Caco-2 (cell line): ENCODE results near the gene DCUN1D1. TPM values are rescaled to one million over a fixed set of nuclear protein-coding genes. Genes with fewer than 3 reads are reported as not detected.

Source experiments
- BruUV-seq: library from RNA; stranded (reverse); fragments of 400-500 nt; replicated peaks from 2 replicates; lab custom pipeline; 2021; lab: Mats Ljungman, UMichigan
- CTCF ChIA-PET: fragments of 300-600 bp; sonication (Branson Sonifier 250); formaldehyde crosslinking; loops from one replicate; lab custom pipeline; 2022; ENCODE audit warnings: antibody characterized with exemption; lab: Charles Lee
- POLR2A ChIA-PET: fragments of 300-600 bp; sonication (Branson Sonifier 250); formaldehyde crosslinking; loops from one replicate; lab custom pipeline; 2022; ENCODE audit warnings: antibody characterized with exemption; lab: Charles Lee
- DNase-seq, 2 experiments: peaks; one replicate each; pipeline versions ENCODE4 v3.0.0 to v3.0.0-alpha.2; 2020 to 2022
- H3K27me3 ChIP-seq: replicated peaks from 2 replicates; pipeline ENCODE4 v1.6.0; 2011; ENCODE audit warnings: low read length; ENCODE audit not compliant: control insufficient read depth, insufficient read depth
- H3K36me3 ChIP-seq: 2 replicates; pipeline ENCODE4 v1.5.1; 2011; ENCODE audit warnings: low read length; ENCODE audit not compliant: control insufficient read depth, insufficient read depth
- H3K4me1 ChIP-seq: fragments of 250-450 bp; sonication (Bioruptor Pico); 2 replicates; pipeline ENCODE4 v1.5.1; 2020; ENCODE audit warnings: mild to moderate bottlenecking
- H3K4me3 ChIP-seq: 2 replicates; pipeline ENCODE4 v1.5.1; 2011; ENCODE audit warnings: low read depth, mild to moderate bottlenecking, control low read depth, low read length
- H3K9me3 ChIP-seq: fragments of 250-450 bp; sonication (Bioruptor Pico); 2 replicates; pipeline ENCODE4 v1.5.1; 2020; ENCODE audit warnings: mild to moderate bottlenecking, moderate library complexity
- H3K27ac Mint-ChIP-seq: one replicate; pipeline ENCODE4 v1.8.0; 2022; ENCODE audit warnings: mixed read lengths; ENCODE audit not compliant: unreplicated experiment
- H3K27me3 Mint-ChIP-seq: one replicate; pipeline ENCODE4 v1.8.0; 2022; ENCODE audit warnings: mixed read lengths; ENCODE audit not compliant: insufficient read depth, unreplicated experiment
- H3K36me3 Mint-ChIP-seq: one replicate; pipeline ENCODE4 v1.8.0; 2022; ENCODE audit warnings: mild to moderate bottlenecking, mixed read lengths; ENCODE audit not compliant: insufficient read depth, unreplicated experiment
- H3K4me1 Mint-ChIP-seq: one replicate; pipeline ENCODE4 v1.8.0; 2022; ENCODE audit warnings: low read depth, mixed read lengths; ENCODE audit not compliant: unreplicated experiment
- H3K4me3 Mint-ChIP-seq: one replicate; pipeline ENCODE4 v1.8.0; 2022; ENCODE audit warnings: mild to moderate bottlenecking, moderate library complexity, mixed read lengths; ENCODE audit not compliant: unreplicated experiment
- H3K9me3 Mint-ChIP-seq: one replicate; pipeline ENCODE4 v1.8.0; 2022; ENCODE audit warnings: mixed read lengths; ENCODE audit not compliant: unreplicated experiment
- CTCF ChIP-seq, 2 experiments: fragments of 200-600 bp in 1 of 2; IDR thresholded peaks; 1 replicate in 1 of 2; 2 replicates in 1 of 2; pipeline versions ENCODE4 v1.5.1 to v1.8.0; 2011 to 2022; ENCODE audit warnings: antibody characterized with exemption in 1 of 2, control low read depth in 1 of 2, inconsistent platforms in 1 of 2, low read depth in 1 of 2, low read length in 1 of 2, mild to moderate bottlenecking in 1 of 2, moderate library complexity in 1 of 2; ENCODE audit not compliant: insufficient read depth in 1 of 2, severe bottlenecking in 1 of 2, unreplicated experiment in 1 of 2
- intact Hi-C: fragments of 100-400 bp; cut with micrococcal nuclease; formaldehyde crosslinking; loops from one replicate; pipeline ENCODE4 v1.10.0; 2022; ENCODE audit not compliant: unreplicated experiment
- total RNA-seq: library from RNA; stranded (reverse); gene quantifications from 2 replicates; pipeline ENCODE4 v1.2.3, GENCODE V29; 2022

DCUN1D1 gene
- total RNA-seq, 1 experiment from 2014 or later, result 51.2 TPM

GRCh38 chr3:182914341-182914740 is 66.0 kb downstream of the DCUN1D1 start:
- no TSS peak for BruUV-seq
- no peak overlapping the region for H3K4me3 Mint-ChIP-seq
- no peaks in the 10 kb centered on the region for H3K27me3 ChIP-seq
- H3K27ac Mint-ChIP-seq, result no peak overlapping the region
- H3K9me3 Mint-ChIP-seq, result no peaks in the 10 kb centered on the region
- ChIA-PET CTCF (no interaction called here), POLR2A (no interaction called here)
- no peaks in the 10 kb centered on the region for H3K36me3 ChIP-seq
- H3K9me3 ChIP-seq, result no peaks in the 10 kb centered on the region; the same call in 1 of the 2 replicates
- no peak for TF ChIP-seq CTCF (IDR thresholded peaks at IDR 0.05; ENCODE audit: insufficient read depth in 1 of 2, low read depth in 1 of 2, low read length in 1 of 2, severe bottlenecking in 1 of 2, unreplicated experiment in 1 of 2)
- no peaks in the 10 kb centered on the region for H3K4me1 ChIP-seq
- no peaks in the 10 kb centered on the region for H3K4me1 Mint-ChIP-seq
- intact Hi-C loops, result no loop called here
- no peak overlapping the region for H3K4me3 ChIP-seq
- no peaks in the 10 kb centered on the region for H3K36me3 Mint-ChIP-seq
- DNase-seq, result no peak
- no peaks in the 10 kb centered on the region for H3K27me3 Mint-ChIP-seq

DNA sequence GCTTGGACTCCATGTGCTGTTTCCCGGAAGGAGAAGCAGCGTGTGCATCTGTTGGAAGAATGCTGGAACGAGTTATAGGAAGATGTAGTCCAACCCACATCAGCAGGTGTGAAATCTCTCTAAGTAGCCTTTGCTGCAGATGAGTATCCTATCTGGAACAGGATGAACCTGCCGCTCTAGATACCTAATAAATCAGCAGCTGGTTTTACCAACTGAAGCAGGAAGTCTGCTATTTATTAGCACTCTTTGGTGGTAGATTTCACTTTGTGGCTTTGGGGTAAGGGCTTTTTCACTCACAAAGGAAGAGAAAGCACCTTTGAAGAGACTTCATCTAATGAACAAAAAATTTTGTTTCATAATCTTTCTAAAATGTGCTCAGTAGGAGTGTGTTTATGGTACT is 66.4 kb downstream of the DCUN1D1 start:
- POLR2A ChIA-PET, result no interaction called here

DNA sequence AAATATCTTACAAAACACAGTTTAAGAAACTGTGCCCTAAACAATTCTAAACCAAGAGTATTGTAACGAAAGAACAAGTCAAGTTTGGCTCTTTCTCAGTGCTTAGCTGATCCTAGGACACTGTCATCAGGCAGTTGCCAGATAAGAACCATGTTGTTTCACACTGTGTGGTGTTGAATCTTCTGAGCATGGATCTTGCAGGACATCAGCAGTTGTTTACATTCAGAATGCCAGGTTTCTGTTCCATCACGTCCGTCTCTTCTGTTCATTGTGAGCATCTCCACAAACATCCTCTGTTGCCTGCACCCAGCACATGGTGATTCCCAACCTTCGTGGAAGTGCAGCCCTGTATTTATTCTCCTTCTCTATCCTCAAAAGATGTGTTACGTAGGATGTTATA is 67.9 kb downstream of the DCUN1D1 start:
- Histone ChIP-seq H3K36me3 (no peaks in the 10 kb centered on the region), H3K4me1 (no peaks in the 10 kb centered on the region), H3K27me3 (no peaks in the 10 kb centered on the region), H3K9me3 (no peaks in the 10 kb centered on the region; the same call in 1 of the 2 replicates), H3K4me3 (no peak overlapping the region)
- no peak for DNase-seq
- TF ChIP-seq CTCF (IDR thresholded peaks at IDR 0.05; ENCODE audit: insufficient read depth in 1 of 2, low read depth in 1 of 2, low read length in 1 of 2, severe bottlenecking in 1 of 2, unreplicated experiment in 1 of 2), result no peak
- intact Hi-C loops, result no loop called here
- H3K9me3 Mint-ChIP-seq, result no peaks in the 10 kb centered on the region
- no peak overlapping the region for H3K27ac Mint-ChIP-seq
- no peak overlapping the region for H3K4me3 Mint-ChIP-seq
- POLR2A ChIA-PET, result no interaction called here
- BruUV-seq, result no TSS peak
- H3K4me1 Mint-ChIP-seq, result no peaks in the 10 kb centered on the region
- no peaks in the 10 kb centered on the region for H3K27me3 Mint-ChIP-seq
- no peaks in the 10 kb centered on the region for H3K36me3 Mint-ChIP-seq
- CTCF ChIA-PET, result no interaction called here

More for the DNA sequence above, 66.4 kb downstream of the DCUN1D1 start:
- TF ChIP-seq CTCF (IDR thresholded peaks at IDR 0.05; ENCODE audit: insufficient read depth in 1 of 2, low read depth in 1 of 2, low read length in 1 of 2, severe bottlenecking in 1 of 2, unreplicated experiment in 1 of 2), result no peak
- no peaks in the 10 kb centered on the region for H3K4me1 ChIP-seq
- H3K9me3 ChIP-seq, result no peaks in the 10 kb centered on the region; the same call in 1 of the 2 replicates
- Mint-ChIP-seq H3K27ac (no peak overlapping the region), H3K27me3 (no peaks in the 10 kb centered on the region), H3K36me3 (no peaks in the 10 kb centered on the region), H3K4me1 (no peaks in the 10 kb centered on the region), H3K4me3 (no peak overlapping the region), H3K9me3 (no peaks in the 10 kb centered on the region)
- intact Hi-C loops, result no loop called here
- H3K4me3 ChIP-seq, result no peak overlapping the region
- CTCF ChIA-PET, result no interaction called here
- H3K27me3 ChIP-seq, result no peaks in the 10 kb centered on the region
- H3K36me3 ChIP-seq, result no peaks in the 10 kb centered on the region
- DNase-seq, result no peak
- BruUV-seq, result no TSS peak
